ENCODE measurements around the gene CPT1B.

DNA sequence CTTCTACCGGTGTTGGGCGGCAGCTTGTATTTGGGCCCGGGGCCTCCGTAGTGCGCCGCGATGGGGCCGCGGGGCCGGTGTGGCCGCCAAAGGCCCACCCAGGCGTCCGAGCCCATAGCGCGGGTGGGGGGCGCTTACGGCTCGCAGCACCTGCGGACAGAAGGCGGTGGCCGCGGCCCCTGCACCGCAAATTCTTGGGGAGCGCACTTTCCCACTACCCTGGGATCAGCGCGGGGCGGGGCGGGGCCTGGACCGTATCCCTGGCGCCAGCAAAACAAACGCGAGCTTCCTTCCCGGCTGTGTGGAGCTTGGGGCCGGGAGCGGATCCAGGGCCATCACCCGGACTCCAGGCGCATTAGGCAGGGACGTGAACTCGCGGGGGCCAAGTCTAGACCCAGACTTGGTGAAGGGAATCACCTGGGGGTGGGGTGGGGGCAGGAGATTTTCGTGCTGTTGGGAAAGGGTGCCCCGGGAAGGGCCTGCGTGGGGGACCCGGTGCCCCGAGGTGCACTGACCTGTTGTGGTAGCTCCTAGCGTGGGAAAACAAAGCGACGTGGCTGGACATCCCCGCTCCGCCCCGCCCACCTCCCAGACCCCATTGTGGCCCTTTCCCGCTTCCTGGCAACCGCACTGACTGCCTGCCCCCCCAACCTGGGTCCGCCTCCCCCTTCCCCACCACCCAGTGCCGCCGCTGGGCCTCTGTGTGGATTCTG lies 46.1 kb downstream of the CPT1B start:
- TF ChIP-seq, protein P1, sequence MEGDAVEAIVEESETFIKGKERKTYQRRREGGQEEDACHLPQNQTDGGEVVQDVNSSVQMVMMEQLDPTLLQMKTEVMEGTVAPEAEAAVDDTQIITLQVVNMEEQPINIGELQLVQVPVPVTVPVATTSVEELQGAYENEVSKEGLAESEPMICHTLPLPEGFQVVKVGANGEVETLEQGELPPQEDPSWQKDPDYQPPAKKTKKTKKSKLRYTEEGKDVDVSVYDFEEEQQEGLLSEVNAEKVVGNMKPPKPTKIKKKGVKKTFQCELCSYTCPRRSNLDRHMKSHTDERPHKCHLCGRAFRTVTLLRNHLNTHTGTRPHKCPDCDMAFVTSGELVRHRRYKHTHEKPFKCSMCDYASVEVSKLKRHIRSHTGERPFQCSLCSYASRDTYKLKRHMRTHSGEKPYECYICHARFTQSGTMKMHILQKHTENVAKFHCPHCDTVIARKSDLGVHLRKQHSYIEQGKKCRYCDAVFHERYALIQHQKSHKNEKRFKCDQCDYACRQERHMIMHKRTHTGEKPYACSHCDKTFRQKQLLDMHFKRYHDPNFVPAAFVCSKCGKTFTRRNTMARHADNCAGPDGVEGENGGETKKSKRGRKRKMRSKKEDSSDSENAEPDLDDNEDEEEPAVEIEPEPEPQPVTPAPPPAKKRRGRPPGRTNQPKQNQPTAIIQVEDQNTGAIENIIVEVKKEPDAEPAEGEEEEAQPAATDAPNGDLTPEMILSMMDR (conservative IDR thresholded peaks at IDR 0.05 in 1 of 2, IDR thresholded peaks at IDR 0.05 in 1 of 2; ENCODE audit: low read depth in 1 of 2, low read length in 2 of 2), result no peak
- TF ChIP-seq EZH2 (IDR thresholded peaks at IDR 0.05; ENCODE audit: low read length, missing control alignments), result no peak
